CD4-positive, alpha-beta T cell treated with Interleukin-6 for 4 hours (primary cell): ENCODE measurements around the gene PCSK5.

ENCODE experiments used
- DNase-seq: peaks from one replicate; pipeline ENCODE4 v3.0.0-alpha.2; 2020; ENCODE audit warnings: mixed read lengths

Gene PCSK5

GRCh38 chr9:75967556-75967955, 77.1 kb downstream of the PCSK5 start:
- DNase-seq: no peak

- no peak for DNase-seq
Measured at GRCh38 chr9:75974016-75974766, 83.7 kb downstream of the PCSK5 start.

- no peak for DNase-seq
Measured at GRCh38 chr9:75975071-75975470, 84.6 kb downstream of the PCSK5 start.

GRCh38 chr9:75976549-75976948, 86.1 kb downstream of the PCSK5 start:
- no peak for DNase-seq

DNA sequence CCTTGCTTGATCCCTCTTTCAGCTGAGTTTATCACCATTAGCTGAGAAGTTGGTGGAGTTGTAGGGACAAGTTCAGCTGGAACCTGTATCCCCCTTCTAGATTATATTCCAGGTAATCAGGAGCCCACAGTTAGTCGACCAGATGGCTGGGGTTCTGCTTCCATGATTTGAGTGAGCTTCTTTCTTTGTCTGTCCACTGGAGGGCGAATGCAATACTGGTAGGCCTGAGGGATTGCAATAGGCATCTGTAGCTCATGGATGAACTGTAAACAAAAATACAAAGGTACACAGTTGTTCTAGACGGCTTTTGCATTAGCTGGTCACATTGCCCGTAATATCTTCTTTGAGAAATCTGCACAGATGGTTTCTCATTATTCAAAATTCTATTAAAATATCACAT, 88.9 kb downstream of the PCSK5 start:
- no peak for DNase-seq

- DNase-seq: no peak
Measured at GRCh38 chr9:75983319-75984045, 93.0 kb downstream of the PCSK5 start.

- DNase-seq: no peak
Measured at GRCh38 chr9:75985515-75985914, 95.0 kb downstream of the PCSK5 start.

DNA sequence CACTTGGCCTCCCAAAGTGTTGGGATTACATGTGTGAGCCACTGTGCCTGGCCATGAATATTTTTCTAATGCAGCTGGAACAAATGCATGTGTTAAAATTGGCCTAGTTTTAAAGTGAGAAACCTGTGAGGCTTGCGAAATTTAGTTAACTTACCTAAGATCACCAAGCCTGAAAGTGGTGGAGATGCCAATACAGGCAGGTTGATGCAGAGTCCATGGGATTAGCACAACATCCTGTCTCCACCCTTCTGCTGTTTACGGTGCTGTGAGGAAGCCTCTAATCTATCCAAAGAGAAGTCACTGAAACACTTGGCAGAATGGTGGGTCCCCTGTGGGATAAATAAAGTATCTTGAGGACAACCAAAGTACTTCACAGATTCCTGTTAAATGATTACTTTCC, 98.2 kb downstream of the PCSK5 start:
- DNase-seq: no peak

GRCh38 chr9:75990156-75990555, 99.7 kb downstream of the PCSK5 start:
- DNase-seq: no peak

- DNase-seq: no peak
Measured at GRCh38 chr9:75990576-75991304, 100.3 kb downstream of the PCSK5 start.

DNA sequence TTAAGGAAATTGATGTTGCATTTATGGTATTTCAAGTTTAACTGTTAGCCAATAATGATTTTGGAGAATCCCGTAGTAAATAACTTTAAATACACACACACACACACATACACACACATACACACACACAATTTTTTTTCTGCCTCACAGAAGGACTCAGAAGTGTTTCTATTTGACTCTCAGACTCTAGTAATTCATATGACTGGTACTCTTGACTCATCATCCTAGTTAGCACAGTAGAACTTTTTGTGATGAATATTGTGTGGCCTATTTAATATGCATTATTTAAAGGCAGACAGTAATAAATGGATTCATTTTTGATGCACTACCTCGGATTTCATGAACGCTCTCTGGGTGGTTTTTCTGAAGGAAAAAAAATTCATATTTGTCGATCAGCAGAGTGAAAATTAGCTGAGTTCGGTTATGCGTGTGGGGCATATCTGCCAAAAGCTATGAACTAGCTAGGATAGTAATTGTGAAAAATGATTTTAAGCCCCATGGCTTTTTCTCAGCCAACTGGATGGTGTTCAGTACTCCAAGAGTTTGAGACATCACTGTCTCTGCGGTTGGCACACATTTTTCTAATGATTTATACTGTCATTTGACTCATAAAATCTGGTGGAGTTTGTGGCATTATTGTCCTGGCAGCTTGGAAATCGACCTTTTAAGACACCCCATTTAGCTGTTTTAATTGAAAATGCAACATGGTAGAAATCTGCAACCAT, 102.2 kb downstream of the PCSK5 start:
- no peak for DNase-seq

DNA sequence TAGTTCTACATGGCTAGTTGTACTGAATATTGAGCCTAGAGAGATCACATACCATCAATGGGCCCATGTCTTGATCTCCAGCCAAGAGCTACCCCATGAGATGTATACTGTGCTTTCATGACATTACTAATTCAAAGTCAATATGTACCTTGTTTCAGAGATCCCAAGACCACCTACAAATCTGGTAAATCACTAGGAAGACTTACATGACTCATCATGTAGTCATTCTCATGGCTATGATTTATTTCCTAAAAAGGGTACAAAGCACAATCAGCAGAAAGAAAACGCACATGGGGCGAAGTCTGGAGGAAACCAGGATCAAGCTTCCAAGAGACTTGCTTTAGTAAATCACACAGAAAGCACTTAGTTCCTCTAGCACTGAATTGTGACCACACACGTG, 103.0 kb downstream of the PCSK5 start:
- DNase-seq: no peak

GRCh38 chr9:75995066-75995465, 104.6 kb downstream of the PCSK5 start:
- DNase-seq: no peak

- no peak for DNase-seq
Measured at GRCh38 chr9:75996726-75997125, 106.3 kb downstream of the PCSK5 start.

- DNase-seq: no peak
Measured at GRCh38 chr9:75997206-75997605, 106.7 kb downstream of the PCSK5 start.

DNA sequence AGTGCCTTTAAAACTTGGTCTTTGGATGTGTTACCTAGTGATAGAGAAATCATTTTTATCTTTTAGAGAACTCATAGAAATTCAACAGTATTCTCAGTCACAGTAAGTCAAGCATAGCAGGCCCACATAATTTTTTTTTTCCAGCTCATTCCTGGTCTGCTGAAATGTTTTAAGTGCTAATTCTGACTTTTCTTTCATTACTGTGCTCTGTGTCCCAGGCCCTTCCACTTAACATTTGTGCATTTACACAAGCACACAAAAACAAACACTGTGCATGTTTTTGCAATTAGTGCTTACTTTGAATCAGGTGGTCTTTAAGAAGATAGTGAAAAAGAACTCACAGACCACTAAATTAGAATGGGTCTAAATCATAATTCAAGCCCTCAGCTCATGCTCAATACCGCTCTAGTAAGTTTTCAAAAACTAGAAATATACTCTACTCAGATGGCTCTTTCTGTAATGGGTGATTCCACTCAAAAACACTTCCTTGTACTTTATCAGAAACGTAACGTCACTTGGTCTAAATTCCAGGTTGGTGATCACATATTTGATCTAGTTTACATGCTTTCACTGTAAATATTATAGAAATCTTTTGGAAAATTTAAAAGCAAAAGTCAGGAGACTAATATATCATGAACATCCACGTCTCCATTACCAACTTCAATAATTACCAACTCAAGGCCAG, 107.8 kb downstream of the PCSK5 start:
- DNase-seq: no peak

GRCh38 chr9:76001459-76001858, 111.0 kb downstream of the PCSK5 start:
- DNase-seq: no peak

GRCh38 chr9:76003041-76003440, 112.6 kb downstream of the PCSK5 start:
- DNase-seq: no peak

- DNase-seq: no peak
Measured at GRCh38 chr9:76004526-76004925, 114.1 kb downstream of the PCSK5 start.

- DNase-seq: no peak
Measured at GRCh38 chr9:76007935-76008334, 117.5 kb downstream of the PCSK5 start.

DNA sequence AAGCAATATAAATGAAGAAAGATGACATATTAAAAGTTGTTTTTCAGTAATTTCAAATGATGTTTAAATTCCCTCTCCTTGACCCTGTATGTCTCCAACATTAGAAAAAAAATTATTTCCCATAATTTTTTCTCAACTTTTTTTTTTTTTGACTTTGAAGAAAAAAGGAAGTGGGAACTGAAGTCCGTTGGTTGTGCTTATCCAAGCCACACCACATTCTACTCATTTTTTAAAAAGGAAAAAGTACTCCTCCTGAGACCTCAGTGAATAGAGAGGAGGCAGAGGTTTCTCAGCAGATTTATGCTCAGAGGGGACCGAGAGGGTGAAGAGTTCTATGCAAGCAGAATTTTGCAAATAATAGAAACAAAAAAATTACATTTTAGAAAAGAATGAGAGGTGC, 123.3 kb downstream of the PCSK5 start:
- DNase-seq: no peak

DNA sequence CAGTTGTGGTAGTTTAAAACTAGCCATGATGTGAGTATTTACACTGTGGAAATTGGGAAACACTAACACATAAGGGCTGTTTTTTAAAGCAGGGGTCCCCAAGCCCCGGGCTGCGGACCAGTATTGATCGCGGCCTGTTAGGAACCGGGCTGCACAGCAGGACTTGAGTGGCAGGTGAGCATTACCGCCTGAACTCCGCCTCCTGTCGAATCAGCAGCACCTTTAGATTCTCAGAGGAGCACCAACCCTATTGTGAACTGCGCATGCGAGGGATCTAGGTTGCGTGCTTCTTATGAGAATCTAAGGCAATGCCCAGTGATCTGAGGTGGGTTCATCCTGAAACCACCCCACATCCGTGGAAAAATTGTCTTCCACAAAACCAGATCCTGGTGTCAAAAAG, 127.8 kb downstream of the PCSK5 start:
- DNase-seq: peak; percentile 40

GRCh38 chr9:76018761-76019160, 128.3 kb downstream of the PCSK5 start:
- no peak for DNase-seq
